ENCODE results near the gene C5orf63.
"Not testable (repeated sequence)": the region's sequence is repeated elsewhere in the genome, so short reads cannot be mapped to it uniquely, and the experiment has no call there.

Gene C5orf63

DNA sequence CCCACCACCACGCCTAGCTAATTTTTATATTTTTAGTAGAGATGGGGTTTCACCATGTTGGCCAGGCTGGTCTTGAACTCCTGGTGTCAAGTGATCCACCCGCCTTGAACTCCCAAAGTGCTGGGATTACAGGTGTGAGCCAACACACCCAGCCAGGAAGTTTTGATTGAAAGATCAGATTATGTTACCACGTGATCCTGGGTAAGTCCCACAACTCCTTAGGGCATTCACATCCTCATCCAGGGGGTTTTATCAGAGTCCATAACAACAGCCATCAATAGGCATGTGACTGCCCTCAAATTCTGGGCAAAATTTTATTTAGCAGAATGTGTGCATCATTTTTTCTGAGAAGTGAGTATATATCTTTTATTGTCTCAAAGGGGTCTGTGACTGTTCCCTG lies 68.0 kb downstream of the C5orf63 start:
- DNase-seq, result not testable (repeated sequence)

DNA sequence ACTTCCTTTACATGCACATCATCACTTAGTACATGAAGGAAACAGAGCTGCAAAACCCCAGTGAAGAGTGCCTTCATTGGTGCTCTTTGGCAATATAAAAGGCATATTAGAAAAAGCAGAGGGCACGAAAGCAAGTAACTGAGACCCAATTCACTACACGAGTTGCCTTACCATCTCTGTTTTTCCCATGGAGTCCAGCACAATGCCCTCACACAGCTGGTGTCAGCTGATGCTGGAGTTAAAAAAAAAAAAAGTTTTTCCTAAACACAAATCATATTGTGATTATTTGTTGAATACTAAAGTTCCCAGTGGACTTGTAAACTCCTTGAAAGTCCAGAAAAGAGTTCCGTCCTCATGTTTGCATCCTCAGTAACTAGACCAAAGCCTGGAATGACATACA lies 68.6 kb downstream of the C5orf63 start:
- DNase-seq, result no peak

DNA sequence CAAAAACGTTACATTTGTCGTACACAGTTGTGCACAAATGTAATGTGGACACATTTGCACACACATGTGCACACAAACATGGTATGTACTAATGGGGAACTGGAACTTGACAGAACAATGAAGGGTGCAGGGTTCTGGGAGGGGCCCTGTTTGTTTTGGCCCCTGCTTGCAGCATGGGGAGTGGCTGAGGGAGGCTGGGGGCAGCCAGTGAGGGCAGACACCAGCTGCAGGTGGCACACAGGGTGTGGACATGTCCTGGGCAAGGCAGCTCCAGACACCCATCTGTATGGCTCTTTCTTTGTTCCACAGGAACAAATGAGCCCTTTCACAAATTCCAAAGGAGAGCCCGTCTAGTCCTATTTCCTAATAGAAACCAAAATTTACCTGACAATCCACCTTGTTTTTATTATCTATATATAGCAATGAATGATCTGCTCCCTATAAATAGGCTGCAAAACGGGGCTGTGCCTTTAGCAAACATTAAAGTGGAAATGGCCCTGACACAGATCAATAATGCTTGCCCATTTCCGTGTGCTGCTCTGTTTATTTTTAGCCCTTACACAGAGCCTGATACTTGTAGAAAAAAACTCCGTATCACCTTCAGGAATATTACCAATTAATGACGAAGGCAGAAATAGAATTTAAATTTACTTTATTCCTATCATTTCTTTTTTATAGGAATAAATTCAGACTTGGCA lies 69.4 kb downstream of the C5orf63 start:
- no peak for DNase-seq

DNA sequence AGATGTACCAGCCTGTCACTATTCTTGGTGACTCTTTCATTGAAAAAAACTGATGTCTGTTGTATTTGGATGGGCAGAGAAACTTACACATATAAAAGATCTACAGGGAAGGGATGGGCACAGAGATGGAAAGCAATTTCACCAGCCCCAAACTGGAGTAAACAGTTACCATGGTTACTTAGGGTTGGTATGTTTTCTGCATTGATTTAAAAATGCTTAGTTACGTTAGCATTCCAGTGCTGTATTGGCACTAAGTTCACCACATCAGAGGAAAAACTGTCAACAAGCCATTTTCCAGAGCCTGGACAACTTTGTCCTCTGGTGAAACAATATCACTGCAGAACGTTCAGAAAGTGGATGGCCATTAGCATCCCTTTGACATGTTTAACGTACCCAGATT lies 70.9 kb downstream of the C5orf63 start:
- no peak for DNase-seq

DNA sequence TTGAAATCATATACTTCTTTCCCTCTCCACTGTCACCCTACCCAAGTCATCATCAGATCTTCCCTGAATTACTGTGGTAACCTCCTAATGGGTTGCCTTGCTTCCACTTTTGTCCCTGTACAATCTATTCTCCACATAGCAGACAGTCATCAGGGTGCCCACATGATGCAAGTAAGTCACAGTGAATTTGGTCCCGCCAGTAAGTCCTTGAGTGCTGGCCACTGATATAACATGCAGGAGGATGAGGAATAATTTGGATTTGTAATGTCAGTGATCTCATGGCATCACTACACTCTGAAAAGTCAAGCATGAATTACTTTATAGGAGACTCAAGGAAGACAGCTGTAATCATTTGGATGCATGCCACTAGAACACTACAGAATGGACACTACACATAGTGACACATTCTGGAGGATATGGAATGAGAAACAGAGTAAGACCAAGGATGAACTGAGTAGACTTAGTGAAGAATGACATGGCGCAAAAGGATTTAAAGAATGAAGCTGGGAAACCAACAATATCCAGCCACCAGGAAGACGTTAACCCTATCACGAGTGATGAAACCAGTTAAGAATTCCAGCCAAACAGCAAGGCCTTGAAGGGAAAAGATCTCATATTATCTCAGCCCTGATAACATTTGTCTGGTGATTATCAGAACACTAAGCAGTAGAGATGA lies 71.5 kb downstream of the C5orf63 start:
- DNase-seq, result no peak
